GM20000 (cell line): Measurements from ENCODE around the gene ADSL.

Experiments used
- DNase-seq: peaks from one replicate; pipeline ENCODE4 v3.0.0; 2012; ENCODE audit warnings: low spot score
- CTCF ChIP-seq: IDR thresholded peaks from 2 replicates; pipeline ENCODE4 v1.5.1; 2012; ENCODE audit warnings: mild to moderate bottlenecking, control low read depth; ENCODE audit errors: extremely low read depth, missing control alignments

The ADSL gene

GRCh38 chr22:40432157-40432556 is 85.9 kb downstream of the ADSL start:
- DNase-seq = no peak
- TF ChIP-seq CTCF = no peak

GRCh38 chr22:40432625-40433024 is 86.3 kb downstream of the ADSL start:
- DNase-seq = no peak
- no peak for TF ChIP-seq CTCF

GRCh38 chr22:40433416-40434090 is 87.3 kb downstream of the ADSL start:
- TF ChIP-seq CTCF = no peak
- DNase-seq = no peak

- no peak for TF ChIP-seq CTCF
- DNase-seq = no peak
Measured at GRCh38 chr22:40434106-40434505, 87.8 kb downstream of the ADSL start.

GRCh38 chr22:40434745-40435144 is 88.4 kb downstream of the ADSL start:
- TF ChIP-seq CTCF = no peak

GRCh38 chr22:40436505-40437431 is 90.5 kb downstream of the ADSL start:
- peak; percentile 57 for DNase-seq
- peak; percentile 14 for TF ChIP-seq CTCF

More at GRCh38 chr22:40434745-40435144, 88.4 kb downstream of the ADSL start:
- no peak for DNase-seq
